Activated CD4-positive, alpha-beta T cell treated with anti-CD3 and anti-CD28 coated beads, Interleukin-2, Interleukin-4, amounts not matched to agents 100 ng/mL and 50 ng/mL, durations not matched to agents 16 hours and 8 hours (primary cell): ENCODE measurements around the gene ODF2.
A peak's percentile ranks its signal among the peaks of the same experiment; 100 is the strongest.

ENCODE experiments used
- DNase-seq: peaks from one replicate; pipeline ENCODE4 v3.0.0-alpha.2; 2020; ENCODE audit warnings: low spot score

The ODF2 gene

DNA sequence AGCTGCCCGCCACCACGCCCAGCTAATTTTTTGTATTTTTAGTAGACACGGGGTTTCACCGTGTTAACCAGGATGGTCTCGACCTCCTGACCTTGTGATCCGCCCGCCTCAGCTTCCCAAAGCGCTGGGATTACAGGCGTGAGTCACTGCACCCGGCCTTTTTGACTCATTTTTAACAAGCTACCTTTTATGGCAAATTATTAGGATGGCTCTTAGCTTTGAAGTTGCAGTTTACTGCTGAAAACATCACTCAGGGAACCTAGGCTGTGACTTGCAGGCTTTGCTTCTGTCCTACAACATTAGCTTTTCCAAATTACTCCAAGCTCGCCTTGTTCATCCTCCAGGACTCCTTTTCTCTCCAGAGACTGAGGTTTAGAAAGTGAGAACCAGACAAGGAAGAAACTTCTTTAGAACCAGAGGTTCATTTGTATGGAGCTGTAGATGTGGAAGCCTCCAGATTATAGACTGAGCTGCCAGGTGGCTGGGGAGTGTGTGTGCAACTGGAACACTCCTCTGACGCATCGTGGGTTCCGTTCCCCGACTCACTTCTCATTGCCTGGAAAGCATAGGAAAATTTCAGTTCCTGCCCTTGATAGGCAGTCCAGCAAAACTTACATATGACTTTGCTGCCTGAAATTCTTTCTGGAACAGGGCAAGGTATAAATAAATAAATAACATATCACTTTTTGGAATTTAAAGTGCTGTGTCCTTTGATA is 72.8 kb downstream of the ODF2 start:
- DNase-seq = no peak

DNA sequence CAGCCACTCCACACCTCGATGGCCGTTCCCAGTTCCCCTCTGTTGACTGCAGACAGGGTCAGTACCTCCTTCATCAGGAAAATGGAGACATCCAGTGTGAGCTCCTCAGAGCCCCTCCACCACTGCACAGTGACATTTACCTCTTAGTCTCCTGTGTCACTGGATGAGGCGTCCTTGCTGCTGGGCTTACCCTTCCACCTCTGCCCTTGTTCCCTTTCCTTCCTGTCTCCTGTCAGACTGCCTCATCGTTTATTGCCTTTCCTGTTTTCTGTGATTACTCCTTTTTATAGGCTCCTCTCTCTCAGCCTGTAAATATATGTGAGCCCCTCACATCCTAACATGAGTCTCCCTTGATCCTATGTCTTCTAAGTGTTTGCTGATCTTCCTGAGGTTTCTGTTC is 73.4 kb downstream of the ODF2 start:
- DNase-seq = no peak

DNA sequence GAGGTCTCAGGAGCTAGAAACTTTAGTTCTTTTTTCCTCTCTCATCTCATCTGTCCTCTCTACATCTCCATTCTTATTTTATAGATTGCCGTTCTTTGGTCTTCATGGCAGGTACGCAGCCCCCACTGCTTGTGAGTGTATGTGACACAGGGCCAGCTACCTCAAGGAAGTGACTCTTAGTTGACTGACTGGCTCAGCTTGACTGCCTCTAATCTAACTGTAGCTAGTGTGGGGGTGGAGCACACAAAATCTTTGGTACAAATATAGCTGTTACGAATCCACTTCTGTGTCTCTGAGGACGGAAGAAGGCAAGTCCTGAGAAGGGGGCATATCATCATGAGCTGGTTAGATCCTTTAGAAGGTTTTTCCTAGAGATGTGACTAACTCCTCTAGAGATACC is 76.8 kb downstream of the ODF2 start:
- DNase-seq = no peak

DNA sequence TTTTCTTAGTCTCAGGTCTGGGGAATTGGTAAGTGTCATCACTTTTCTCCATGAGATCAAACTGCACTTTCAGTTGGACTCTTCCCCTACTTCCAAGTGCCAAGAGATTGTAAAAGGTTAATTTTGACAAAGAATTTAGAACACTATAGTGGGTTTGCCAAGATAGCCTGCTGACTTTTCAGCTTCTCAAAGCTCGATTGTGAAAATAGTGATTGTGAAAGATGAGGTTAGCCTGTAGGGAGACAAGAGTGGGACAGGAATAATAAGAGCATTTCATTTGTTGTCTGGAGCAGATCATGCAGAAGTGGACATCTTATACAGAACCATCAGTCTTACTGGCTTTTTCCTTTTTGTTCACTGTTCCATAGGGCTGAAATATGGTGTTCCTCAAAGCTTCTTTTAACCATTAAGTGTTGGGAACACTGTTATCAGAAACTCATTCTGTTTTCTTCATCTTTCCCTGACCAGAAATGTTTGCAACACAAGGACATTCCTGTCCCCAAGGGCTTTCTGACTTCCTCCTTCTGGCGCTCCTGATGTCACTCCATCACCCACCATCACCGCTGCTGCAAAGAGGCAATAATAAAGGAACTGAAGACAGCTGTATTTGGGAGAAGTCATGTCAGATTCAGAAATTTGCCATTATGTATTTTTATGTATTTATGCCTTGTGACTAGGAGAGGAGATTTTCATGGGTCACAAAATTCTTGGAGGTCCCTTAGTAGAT is 85.0 kb downstream of the ODF2 start:
- no peak for DNase-seq

DNA sequence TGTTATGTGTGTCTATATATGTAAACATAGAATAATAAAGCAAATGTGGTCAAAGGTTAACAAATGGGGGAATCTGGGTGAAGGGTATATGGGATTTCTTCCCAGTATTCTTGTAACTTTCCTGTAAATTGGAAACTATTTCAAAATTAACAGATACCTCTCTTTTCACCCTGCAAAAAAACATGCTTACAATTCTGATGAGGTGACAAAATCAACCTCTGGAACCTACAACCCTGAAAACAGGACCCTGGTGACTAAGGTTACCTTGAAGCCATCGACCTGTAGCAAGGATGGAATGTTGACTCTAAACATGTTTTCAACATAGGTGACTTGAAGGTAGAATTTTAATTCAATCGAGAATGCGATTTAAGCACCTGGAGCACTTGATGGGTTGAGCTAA is 90.7 kb downstream of the ODF2 start:
- no peak for DNase-seq

GRCh38 chr9:128548876-128549275 is 93.1 kb downstream of the ODF2 start:
- DNase-seq = no peak

DNA sequence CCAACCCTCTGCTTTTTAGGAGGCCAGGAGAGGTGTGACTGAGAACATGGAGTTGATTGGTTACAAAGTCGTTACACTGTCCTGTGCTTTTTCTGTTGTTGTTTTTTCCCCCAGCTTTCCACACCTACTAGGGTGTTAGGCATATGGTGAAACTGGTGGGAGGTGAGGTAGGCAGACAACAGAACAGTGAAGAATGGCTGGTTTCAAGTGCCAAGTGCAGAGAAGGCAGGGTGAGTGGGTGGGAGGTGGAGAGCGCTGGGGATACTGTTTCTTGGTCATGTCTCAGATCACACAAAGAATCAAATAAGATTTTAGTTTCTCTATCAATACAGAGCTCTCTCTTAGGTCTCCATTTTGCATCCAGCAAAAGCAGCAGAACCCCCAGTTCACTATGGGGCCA is 94.4 kb downstream of the ODF2 start:
- peak; percentile 33 for DNase-seq
